ENCODE data around the gene VWA8. TPM values are rescaled to one million over a fixed set of nuclear protein-coding genes. Genes with fewer than 3 reads are reported as not detected.

Gene VWA8
- total RNA-seq, 1 experiment from 2014 or later: 22.6 TPM

GRCh38 chr13:41622432-41623429, 338.2 kb downstream of the VWA8 start:
- no peaks in the 10 kb centered on the region for H3K36me3 ChIP-seq (ENCODE audit: control insufficient read depth in 1 of 2, insufficient read depth in 2 of 2, low read length in 2 of 2)
- no peak overlapping the region for H3K9ac ChIP-seq (ENCODE audit: low read length)
- intact Hi-C loops (cut with micrococcal nuclease): no loop called here
- ChIA-PET POLR2A (no interaction called here), RAD21 (ENCODE audit: low non-redundant PET in 1 of 2, low total read pairs in 2 of 2, uncharacterized antibody in 2 of 2, unreplicated experiment in 2 of 2) (no interaction called here), CTCF (no interaction called here)
- H3K9me3 ChIP-seq (ENCODE audit: control insufficient read depth in 1 of 2, insufficient read depth in 1 of 2, low read depth in 1 of 2, low read length in 2 of 2): no peaks in the 10 kb centered on the region
- H2AFZ ChIP-seq (ENCODE audit: low read depth, low read length, poor library complexity, severe bottlenecking): no peak overlapping the region
- no peaks in the 10 kb centered on the region for H4K20me1 ChIP-seq (ENCODE audit: insufficient read depth)
- H3K79me2 ChIP-seq (ENCODE audit: insufficient read depth, low read length): no peaks in the 10 kb centered on the region
- H3K4me2 ChIP-seq (ENCODE audit: low read length): peak overlapping the region; percentile 29; the same call in 1 of the 2 replicates
- peaks cover 5 to 15% of the 10 kb centered on the region in 2 experiments; a peak in 3 of 4 replicates for H3K4me1 ChIP-seq (ENCODE audit: control insufficient read depth in 1 of 2, insufficient read depth in 2 of 2, low read length in 2 of 2)
- no peak for DNase-seq (ENCODE audit: low read depth, low spot score)
- TF ChIP-seq RAD21 (IDR thresholded peaks at IDR 0.05; ENCODE audit: low read depth): no peak
- TF ChIP-seq REST (IDR thresholded peaks at IDR 0.05; ENCODE audit: low read depth): no peak
- no peak for TF ChIP-seq ZFX (IDR thresholded peaks at IDR 0.05)
- TF ChIP-seq ELF1 (IDR thresholded peaks at IDR 0.05; ENCODE audit: borderline replicate concordance, low read depth): no peak
- no peak for TF ChIP-seq EGR1 (IDR thresholded peaks at IDR 0.05; ENCODE audit: low read depth)
- TF ChIP-seq SP1 (IDR thresholded peaks at IDR 0.05; ENCODE audit: low read depth): no peak
- H3K4me3 ChIP-seq (replicated peaks in 1 of 2; ENCODE audit: low read depth in 1 of 2, low read length in 2 of 2): no peak overlapping the region
- no peaks in the 10 kb centered on the region for H3K9me2 ChIP-seq (ENCODE audit: insufficient read depth)
- no peak for ATAC-seq
- BruUV-seq (replicated peaks): no TSS peak
- no peak overlapping the region for H3K27ac ChIP-seq (ENCODE audit: low read depth, low read length)
- no peaks in the 10 kb centered on the region for H3K27me3 ChIP-seq (ENCODE audit: insufficient read depth, low read length)

All from HCT116 (cell line).